NCI-H2227 (cell line): ENCODE measurements around the gene LEMD2.

Experiments used
- DNase-seq: peaks from one replicate; lab custom pipeline; 2025; ENCODE audit not compliant: unreplicated experiment; lab: John Stamatoyannopoulos, UW

LEMD2 gene

DNA sequence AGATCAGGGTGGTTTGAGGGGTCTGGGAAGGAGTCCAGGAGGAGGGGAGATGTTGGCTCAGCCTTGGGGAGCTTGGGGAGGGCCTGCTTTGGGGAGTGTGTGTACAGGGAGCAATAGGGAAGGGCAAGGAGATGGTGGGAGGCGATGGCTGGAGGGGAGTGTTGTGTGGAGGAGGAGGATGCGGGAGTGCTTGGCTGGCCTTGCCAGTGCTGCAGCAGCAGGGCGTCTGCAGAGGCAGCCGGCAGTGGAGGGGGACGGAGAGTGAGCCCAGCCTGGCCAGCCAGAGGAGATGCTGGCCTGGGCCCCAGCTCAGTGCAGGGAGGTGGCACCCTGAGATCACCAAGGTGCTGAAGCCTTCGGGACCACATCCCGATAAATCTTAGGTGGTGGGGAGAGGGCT, 46.1 kb downstream of the LEMD2 start:
- DNase-seq: peak; percentile 35

DNA sequence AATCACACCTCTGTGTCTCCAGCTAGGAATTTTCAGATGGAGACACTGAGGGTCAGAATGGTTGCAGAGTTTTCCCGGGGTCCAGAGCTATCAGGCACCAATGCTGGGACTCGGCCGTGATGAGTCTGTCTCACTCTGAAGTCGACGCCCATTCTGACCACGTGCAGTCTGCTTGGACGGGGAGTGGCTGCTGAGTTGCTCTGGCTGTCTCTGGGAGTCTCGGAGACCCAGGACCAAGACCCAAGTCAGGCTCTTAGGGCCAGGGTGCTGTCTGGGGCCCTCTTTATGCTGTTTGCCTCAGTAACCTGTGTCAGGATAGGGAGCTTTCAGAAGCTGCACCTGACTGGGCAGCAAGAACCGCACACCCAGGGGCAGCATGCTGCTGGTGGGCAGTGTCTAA, 46.8 kb downstream of the LEMD2 start:
- DNase-seq: peak; percentile 15

DNA sequence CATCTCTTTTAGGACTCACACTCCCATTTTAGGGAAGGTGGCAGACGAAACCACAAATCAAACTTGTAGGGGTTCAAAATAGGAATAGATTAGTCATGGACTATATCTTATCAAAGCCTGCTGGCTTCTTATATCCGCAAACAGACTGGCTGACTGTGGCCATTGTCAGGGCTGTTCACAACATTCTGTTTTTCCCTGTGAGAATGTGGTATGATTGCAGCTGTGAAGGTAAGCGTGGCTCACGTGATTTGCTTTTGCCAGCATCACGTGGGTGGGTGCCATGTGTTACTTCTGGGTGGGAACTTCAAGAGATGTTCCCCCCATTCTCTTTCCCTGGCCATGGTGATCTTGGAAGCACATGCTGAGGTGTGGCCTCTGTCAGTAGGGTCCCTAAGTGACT, 48.1 kb downstream of the LEMD2 start:
- DNase-seq: no peak

DNA sequence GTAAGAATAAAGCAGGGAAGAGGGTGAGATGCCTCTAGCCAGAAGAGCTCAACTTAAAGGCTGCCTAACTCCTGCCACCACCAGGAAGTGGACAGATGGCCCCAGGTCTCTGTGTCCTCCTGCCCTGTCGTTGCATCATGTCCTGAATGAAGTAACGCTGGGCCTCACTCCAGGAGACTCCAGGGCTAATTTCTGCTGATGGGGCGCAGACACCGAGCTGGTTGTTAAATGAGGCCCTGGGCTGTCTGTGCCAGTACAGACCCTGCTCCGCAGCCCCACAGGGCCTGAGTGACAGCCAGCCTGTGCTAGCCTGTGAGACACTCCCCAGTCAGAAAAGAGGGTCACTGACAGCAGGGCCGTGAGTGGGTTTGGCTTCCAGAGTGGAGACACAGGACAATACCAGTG, 48.7 kb downstream of the LEMD2 start:
- DNase-seq: no peak

DNA sequence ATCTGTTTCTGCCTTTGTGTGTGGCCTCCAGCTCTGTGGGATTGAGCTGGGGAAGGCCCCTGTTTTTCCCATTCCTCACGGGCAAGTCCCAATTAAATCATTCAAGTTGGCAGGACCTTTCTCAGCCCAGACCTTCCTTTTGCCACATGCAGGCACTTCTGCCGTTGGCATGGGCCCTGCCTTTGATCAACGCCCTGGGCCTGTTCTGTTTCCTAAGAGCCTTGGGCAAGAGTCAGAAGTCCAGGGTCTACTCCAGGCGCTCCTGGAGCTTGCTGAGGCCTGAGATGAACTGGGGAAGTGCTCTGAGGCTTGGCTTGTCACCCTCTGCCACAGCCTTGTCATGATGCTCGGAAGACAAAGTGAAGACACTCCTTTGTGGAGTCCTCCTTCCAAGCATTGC, 49.4 kb downstream of the LEMD2 start:
- DNase-seq: no peak

DNA sequence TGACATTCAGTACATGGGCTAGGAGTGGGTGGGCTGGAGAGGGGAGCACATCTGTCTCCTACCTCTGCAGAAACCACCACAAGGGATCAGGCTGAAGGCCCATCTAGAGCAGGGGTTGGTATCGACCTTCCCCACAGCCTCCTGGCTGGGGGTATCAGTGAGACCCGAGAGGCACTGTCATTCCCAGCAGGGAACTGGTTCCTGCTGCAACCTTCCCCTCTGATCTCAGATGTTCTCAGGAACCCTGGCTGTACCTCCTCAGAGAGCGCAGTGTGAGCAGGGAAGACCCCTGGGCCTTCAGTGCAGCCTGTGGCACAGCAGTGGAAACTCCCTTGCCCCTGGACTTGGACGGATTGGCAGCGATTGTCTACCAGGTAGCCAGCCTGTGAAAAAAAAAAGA, 50.1 kb downstream of the LEMD2 start:
- DNase-seq: no peak

DNA sequence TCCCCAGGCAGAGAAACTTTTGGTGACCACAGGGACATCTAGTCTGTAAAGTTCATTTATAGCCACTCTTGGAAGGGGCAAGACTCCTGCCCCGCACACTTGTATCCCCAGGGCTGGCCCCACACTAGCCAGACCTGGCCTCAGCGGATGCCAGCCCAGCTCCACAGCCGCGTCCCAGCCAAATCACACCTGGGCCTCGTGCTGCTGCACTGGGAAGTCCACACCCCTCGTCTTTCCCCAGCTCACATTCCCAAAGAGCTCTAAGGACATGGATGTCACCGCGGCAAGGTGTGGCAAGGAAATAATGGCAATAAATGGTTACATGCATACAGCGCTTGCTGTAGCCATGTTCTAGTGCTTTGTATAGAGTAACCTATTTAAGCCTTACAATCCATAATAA, 50.8 kb downstream of the LEMD2 start:
- no peak for DNase-seq

DNA sequence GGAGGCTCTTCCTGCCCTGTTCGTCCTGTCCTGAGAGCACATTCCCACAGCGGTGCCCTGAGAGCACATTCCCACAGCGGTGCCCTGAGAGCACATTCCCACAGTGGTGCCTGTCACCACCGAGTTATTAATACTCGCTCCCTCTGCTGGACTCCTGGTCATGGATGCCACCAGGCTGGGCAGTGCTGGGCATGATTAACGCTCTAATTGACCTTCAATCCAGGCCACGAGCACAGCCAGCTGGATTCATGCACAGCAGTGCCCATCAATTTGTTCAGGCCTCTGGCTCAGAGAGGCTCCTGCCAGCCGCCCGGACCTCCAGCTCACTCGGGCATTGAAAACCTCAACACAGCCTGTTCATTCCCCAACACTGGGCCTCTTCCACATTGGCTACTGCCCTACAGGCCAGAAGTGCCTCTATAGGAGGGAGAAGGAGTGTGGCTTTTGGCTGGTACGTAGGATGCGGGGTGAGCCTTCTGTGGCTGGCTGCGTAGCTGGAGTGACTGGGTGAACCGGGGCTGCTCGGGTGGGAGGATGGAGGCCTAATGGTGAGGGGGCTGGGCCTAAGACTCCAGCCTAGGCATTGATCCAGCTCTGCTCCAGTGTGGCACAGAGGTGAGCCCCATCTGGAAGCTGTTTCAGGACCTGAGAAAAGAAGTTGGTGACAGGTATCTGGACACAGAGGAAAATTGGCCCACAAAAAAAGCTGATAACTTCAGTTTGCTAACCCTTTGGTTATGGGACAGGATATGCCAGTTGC, 51.5 kb downstream of the LEMD2 start:
- DNase-seq: no peak

DNA sequence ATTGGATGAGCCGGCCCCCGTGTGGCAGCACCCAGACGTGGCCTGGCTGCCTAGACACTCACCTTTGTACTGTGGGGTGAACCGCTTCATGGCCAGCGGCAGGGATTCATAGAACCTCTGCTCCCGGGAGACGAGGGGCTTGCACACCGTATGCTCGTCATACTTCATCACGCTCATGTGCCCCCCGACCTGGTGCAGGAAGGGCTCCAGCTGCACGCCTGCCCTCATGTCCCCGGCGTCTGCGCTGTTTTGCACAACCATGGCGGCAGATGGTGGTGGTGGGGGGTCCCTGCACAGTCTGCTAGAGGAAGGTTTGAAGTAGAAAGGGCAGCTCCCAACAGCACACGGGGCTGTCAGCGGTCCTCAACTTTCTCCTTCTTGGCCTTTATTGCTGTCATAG, 53.7 kb downstream of the LEMD2 start:
- no peak for DNase-seq

DNA sequence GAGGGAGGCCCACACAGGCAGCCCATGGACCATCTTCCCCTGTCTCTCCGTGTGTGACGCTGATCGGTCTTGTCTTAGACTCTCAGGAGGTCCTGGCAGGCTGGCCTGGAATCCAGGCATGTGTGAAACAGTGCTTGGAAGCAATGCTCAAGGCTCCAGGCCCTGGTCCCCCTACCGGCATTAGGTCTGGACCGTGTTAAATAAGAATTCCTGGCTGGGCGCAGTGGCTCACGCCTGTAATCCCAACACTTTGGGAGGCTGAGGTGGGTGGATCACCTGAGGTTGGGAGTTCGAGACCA, 55.3 kb downstream of the LEMD2 start:
- DNase-seq: no peak

DNA sequence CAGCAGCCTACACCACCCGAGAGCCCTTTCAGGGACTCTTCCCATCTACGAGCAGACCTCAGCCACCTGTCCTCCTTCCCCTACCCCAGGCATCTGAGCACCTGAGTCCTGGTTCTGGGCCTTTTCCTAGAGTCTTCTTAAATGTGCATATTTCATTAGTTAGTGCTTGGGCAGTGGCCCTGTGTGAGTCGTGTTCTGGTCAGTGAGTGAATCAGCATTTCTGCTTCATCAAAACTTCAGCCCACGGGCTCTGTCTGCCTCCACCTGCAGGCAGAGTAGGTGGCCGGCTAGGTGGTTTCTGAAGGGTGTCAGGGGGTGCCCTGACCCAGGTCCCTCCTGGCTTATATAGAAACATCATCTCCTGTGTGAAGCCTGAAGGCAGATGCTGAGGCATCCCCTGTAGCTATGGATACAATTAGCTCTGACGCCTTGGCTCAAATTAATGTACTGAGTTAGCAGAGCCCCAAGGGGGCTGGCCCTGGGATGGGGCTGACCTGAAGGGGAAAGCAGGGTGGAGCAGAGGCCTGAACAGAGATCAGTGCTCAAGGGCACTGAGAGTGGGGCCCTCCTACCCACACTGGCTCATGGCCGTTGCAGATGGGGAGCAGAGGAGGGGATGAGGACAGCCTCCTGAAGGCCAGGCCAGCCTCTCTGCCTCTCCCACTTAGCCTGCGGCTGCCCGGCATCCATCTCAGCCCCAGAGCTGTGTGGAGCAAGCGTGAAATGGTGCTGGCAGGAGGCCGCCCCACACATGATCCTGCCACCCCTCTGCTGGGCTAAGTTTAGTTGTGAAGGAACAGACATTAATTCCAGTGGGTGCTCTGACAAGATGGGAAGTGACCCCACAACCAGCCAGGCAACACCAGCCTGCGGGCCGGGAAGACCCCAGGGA, 55.9 kb downstream of the LEMD2 start:
- DNase-seq: no peak

DNA sequence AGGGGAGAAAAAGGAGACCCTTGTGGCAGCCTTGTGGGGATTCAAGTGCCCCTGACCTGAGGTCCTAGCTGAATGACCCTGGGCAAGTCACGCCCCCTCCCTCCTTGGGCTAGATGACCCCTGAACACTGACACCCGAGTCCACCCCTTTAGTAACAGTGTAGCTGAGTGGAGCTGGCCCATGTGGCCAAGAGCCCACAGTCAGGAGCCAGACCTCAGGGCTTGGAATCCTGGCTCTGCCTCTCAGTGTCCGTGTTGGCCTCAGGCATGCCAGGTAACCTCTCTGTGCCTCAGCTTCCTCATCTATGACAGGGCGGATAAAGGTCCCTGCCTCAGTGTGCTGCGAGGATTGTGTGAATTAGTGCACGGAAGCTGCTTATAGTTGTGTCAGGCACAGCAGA, 56.5 kb downstream of the LEMD2 start:
- no peak for DNase-seq

DNA sequence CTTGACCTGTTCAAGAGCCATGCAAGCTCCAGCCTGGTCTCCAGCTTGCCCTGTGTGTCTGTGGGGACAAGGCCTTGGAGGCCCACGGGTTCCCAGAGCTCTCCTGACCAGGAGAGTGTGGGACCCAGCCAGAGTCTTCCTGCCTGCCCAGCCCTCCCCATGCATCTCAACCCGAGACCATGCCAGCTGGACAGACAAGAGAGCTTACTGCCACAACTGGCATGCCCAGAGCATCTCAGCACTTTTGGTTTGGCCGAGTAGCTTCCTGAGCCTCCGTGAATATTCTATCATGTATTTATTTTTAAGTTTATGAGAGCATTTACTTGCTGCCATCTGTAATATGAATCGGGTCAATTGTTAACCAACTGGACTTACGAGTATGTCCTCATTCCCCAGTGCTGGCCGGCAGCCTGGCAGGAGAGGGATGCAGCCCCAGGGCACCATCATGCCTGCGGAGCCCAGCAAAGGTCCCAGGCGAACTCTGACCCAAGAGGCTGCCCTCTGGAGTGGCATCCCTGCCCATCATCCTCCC, 57.1 kb downstream of the LEMD2 start:
- no peak for DNase-seq

DNA sequence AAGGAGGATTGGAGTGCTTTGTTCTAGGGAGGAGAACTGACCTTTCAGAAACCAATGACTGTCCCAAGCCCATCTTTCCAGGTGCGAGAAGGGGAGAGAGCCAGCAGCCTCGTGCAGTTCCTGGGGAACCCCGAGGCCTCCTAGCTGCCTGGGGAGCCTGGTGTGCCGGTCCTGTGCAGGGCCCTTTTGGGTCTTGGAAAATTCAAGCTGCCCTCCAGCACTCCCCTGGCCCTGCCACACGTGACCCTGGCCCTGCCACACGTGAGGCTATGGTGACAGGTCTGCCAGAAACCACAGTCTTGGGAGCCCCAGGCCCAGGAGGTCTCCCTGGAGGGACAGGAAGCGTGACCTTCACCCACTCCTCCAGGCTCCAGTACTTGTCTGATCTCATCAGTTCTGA, 57.9 kb downstream of the LEMD2 start:
- DNase-seq: no peak

DNA sequence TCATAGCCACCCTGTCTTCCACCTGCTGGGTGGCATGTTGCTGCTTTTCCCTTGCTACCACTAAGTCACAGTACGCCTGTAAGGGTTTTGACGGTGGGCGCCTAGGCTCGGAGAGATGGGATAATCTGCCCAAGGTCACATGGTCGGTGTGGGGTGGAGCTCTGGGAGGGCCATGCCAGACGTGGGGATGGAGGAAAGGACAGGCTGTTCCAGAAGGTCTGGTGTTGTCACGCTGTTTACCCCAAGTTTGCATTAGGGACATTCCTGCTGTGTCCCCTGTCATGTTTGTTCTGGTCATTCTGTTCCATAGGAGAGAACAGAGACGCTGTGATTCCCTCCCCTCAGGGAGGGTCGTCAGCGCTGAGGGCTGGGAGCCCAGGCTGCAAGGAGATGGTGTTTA, 58.3 kb downstream of the LEMD2 start:
- DNase-seq: no peak

DNA sequence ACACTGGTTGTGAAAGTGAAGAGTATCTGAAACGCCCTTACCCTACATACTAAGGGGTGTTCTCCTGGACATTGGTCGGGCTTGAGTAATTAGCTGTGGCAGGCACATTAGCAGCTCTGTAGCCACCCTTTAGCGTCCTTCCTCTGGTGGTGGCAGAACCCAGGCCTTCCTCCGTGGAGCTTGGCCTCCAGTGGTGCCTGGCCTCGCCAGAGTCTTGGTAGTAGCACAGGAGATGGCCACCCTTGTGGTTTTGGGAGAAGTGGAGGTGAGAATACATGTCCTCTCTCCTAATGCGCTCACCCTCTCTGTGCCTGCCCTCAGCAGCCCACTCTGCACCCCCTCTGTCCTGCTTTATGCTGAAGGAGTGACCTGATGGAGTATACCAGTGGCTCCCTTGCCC, 59.9 kb downstream of the LEMD2 start:
- no peak for DNase-seq

DNA sequence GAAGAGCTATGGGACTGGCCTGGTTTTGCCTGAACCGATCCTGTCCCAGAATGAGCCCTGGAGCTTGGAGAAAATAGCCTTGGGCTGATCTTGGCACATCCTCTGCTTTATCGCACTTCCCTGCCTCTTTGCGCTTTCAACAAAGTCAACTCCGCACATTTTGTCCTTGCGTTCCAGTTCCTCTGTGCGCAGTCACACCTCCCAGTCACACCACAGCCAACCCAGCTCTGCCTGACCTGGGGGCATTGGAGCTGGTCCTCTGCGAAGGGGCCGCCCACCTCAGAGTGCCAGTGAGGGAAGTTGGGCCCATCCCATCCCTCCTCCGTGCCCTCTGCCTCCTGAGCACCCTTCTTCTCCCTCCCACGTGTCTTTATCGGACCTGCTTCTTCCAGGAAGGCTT, 60.5 kb downstream of the LEMD2 start:
- no peak for DNase-seq

DNA sequence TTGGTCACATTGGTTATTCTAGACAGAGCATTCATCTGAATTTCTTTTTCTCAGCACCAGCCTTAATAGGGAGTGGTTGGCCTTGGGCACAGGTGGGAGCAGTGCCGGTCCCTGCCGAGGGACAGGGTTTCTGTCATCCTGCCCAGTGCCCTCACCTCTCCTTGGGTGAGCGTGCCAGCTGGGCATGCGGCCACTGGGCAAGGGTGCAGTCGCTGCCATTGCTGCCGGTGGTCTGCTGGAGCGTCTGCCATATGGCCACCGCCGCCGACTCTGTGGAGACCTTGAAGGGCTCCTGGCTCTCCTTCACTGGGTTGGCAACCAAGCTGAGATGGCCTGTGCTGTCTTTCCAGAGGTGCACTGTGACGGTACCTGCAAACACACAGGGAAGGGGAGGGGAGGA, 61.0 kb downstream of the LEMD2 start:
- DNase-seq: no peak

DNA sequence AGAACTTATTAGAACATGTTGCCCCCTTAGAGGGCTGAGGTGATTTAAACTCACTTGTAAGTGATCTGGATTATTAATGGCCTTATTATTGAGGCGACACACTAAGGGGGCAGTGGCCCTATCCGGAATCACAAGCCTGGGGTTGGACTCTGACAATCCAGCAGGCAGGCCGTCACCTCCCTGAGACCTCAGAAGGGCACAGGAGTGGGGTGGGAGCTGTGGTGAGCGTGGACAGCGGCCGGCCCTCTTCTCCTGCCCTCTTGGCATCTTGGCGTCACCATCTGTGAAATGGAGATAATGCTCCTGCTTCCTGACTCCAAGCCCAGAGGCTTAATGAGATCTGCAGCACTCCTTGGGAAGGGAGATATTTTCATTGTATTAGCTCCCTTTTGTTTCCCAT, 61.8 kb downstream of the LEMD2 start:
- no peak for DNase-seq

DNA sequence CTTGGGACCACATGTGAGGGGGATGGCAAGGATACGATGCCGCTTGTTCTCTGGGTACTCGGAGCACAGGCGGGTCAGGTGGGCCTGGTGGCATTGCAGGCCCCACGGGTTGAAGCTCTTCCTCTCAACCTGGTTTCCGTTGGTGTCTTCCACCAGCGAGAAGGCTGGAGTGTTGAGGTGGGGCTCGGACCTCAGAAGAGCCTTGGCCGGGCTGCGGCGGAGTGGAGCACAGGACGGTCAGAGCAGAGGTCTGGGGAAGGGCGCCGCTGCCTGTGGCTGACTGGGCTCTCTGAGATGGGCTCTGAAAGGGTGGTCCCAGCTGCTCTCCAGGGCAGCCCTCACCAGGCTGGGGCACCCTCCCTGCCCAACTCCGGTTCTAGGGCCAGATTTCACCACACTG, 62.2 kb downstream of the LEMD2 start:
- no peak for DNase-seq

DNA sequence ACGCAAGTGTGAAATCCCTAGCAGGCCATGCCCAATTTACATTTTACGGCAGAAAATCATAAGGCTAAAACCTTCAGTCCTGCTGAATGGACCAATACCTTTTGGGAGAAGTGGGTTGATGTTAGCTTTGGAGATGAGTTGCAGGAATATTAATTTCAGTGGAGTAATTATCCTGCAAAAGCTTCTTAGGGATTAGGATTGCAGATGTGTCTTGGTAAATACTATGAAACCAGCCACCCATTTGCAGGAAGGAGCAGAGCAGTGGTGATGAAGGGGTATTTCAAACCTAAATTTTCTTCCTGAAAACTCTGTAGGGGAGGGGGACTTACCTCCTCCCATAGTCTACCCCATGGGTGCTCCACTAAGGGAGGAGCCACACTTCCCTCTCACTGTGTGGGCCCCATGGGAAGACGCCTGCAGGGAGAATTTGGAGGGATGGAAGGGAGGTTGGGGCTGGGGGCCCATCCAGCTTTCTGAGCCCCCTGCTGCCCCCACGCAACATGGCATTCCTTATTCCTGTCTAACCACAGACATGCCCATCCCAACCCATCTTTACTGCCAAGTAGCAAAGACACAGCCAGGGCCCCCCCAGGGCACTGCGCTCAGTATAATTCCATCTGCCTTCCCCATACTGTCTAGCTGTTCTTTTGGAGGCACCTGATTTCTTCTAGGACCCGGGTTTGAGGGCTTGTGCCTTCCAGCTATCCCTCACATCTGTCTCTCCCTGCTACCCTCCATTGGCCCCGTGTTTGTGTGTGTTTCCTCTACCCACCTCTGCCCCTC, 62.8 kb downstream of the LEMD2 start:
- DNase-seq: no peak

DNA sequence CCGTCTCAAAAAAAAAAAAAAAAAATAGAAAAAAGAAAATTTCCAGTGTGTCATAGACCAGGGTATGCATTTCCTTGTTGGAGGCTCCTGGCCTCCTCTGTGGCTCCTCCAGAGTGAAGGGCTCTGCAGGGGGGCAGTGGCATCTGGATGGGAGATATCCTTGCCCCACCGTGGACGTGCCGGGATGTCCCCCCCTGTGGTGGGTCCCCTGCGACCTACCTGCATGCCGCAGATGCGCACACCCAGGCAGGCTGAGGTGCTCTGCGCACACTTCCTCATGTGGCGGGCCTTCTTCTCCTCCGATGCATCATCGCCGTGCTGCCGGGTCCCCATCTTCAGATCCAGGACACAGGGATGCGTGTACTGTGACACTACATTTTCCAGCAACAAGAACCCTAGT, 63.7 kb downstream of the LEMD2 start:
- DNase-seq: no peak
